GM12878 (cell line): ENCODE results near the gene RAB3B. TPM values are rescaled to one million over a fixed set of nuclear protein-coding genes. Genes with fewer than 3 reads are reported as not detected.

Experiments used
- BMI1 ChIP-seq: fragments of 450-650 bp; IDR thresholded peaks from 2 replicates; pipeline ENCODE4 v1.6.1; 2016; ENCODE audit warnings: mild to moderate bottlenecking, moderate library complexity, borderline replicate concordance
- CREB1 ChIP-seq: IDR thresholded peaks from 2 replicates; pipeline ENCODE4 v1.6.1; 2012; ENCODE audit warnings: low read depth, mild to moderate bottlenecking, inconsistent platforms
- JUND ChIP-seq: IDR thresholded peaks from 2 replicates; pipeline ENCODE4 v1.6.1; 2012; ENCODE audit warnings: low read depth, mild to moderate bottlenecking, low read length, improper control_type of control experiment, moderate library complexity
- polyA plus RNA-seq, 11 experiments: library from polyadenylated mRNA; depleted of rRNA in 4 of 11; unstranded in 6 of 11; stranded (reverse) in 5 of 11; fragments of >200 nt; fragmentation: Nextera tagmentation in 4 of 11; fragmentation: Illumina TruSeq in 1 of 11; extraction: Ambion mirVana in 4 of 11; extraction: Trizol in 1 of 11; gene quantifications; 1 replicate in 1 of 11; 2 replicates in 10 of 11; pipeline versions ENCODE4 v1.2.1 to v1.2.3, GENCODE V29; 2011 to 2016; ENCODE audit warnings: inconsistent platforms in 2 of 11, missing spikeins in 2 of 11, low read depth in 1 of 11
- small RNA-seq: library from RNA; depleted of rRNA; stranded (forward); fragments of <200 nt; gene quantifications from one replicate; pipeline ENCODE3, GENCODE V24; 2014
- total RNA-seq, 4 experiments: library from RNA; depleted of rRNA in 3 of 4; stranded (reverse); fragments of >200 nt in 3 of 4; fragmentation: Illumina TruSeq in 1 of 4; extraction: Trizol in 1 of 4; gene quantifications; 2 replicates each; pipeline versions ENCODE4 v1.2.1 to v1.2.3, GENCODE V29; 2013 to 2021

Gene RAB3B
- total and polyA plus RNA-seq, 10 of the 15 experiments (the other 5 are each of a cell fraction or from before 2014, with no cell fraction given): 0.05 to 0.32 (median 0.24) TPM

- no peak for TF ChIP-seq BMI1
- TF ChIP-seq JUND: no peak
- no peak for TF ChIP-seq CREB1
Observed at GRCh38 chr1:51858892-51859291, 131.6 kb downstream of the RAB3B start (continued).

Small RNA genes lying within 50 kb of the gene (small RNA-seq; reads per million reads assigned to genes)
- not detected for gene RN7SL290P
- 0.82 reads per million, percentile 25 among the genes with 10 or more reads in this experiment for gene RNA5SP48

Other genes with a start within 250 kb of the RAB3B start
- gene NRDC, start 112.0 kb downstream of the RAB3B start, total RNA-seq (2014; rRNA removed): 50.9 and 55.6 TPM in 2 replicates
- 65.5 and 67.8 TPM in 2 replicates for gene NRDC, start 112.0 kb downstream of the RAB3B start, total RNA-seq (2014; rRNA removed; fragmentation: Illumina TruSeq; extraction: Trizol)
- gene NRDC, start 112.0 kb downstream of the RAB3B start, total RNA-seq (2021): 101 and 106 TPM in 2 replicates
- gene NRDC, start 112.0 kb downstream of the RAB3B start, polyA plus RNA-seq (2011; rRNA removed): 134 and 171 TPM in 2 replicates
- 116 and 148 TPM in 2 replicates for gene NRDC, start 112.0 kb downstream of the RAB3B start, polyA plus RNA-seq (2014; fragmentation: Illumina TruSeq; extraction: Trizol)
- 10 to 100 TPM; 50.1 to 59.3 TPM for gene NRDC, start 112.0 kb downstream of the RAB3B start, polyA plus RNA-seq (2014; fragmentation: Nextera tagmentation; extraction: Ambion mirVana)
- 75.6 and 80.3 TPM in 2 replicates for gene NRDC, start 112.0 kb downstream of the RAB3B start, polyA plus RNA-seq (2014; rRNA removed)
- gene NRDC, start 112.0 kb downstream of the RAB3B start, polyA plus RNA-seq (2016; fragmentation: Nextera tagmentation; extraction: Ambion mirVana): 100 to 1,000 TPM; 121 to 123 TPM
- 14.8 and 17.2 TPM in 2 replicates for gene KTI12, start 43.1 kb upstream of the RAB3B start, total RNA-seq (2014; rRNA removed)
- gene KTI12, start 43.1 kb upstream of the RAB3B start, total RNA-seq (2014; rRNA removed; fragmentation: Illumina TruSeq; extraction: Trizol): 7.3 and 7.8 TPM in 2 replicates
- 18.5 and 20.4 TPM in 2 replicates for gene KTI12, start 43.1 kb upstream of the RAB3B start, total RNA-seq (2021)
- gene KTI12, start 43.1 kb upstream of the RAB3B start, polyA plus RNA-seq (2011; rRNA removed): 15.4 and 18.0 TPM in 2 replicates
- 6.3 and 9.3 TPM in 2 replicates for gene KTI12, start 43.1 kb upstream of the RAB3B start, polyA plus RNA-seq (2014; fragmentation: Illumina TruSeq; extraction: Trizol)
- 1 to 10 TPM; 2.7 to 6.7 TPM for gene KTI12, start 43.1 kb upstream of the RAB3B start, polyA plus RNA-seq (2014; fragmentation: Nextera tagmentation; extraction: Ambion mirVana)
- 22.1 and 22.9 TPM in 2 replicates for gene KTI12, start 43.1 kb upstream of the RAB3B start, polyA plus RNA-seq (2014; rRNA removed)
- gene KTI12, start 43.1 kb upstream of the RAB3B start, polyA plus RNA-seq (2016; fragmentation: Nextera tagmentation; extraction: Ambion mirVana): 10 to 100 TPM; 25.7 to 32.4 TPM
- gene TXNDC12, start 64.5 kb upstream of the RAB3B start, total RNA-seq (2014; rRNA removed): 18.2 and 20.3 TPM in 2 replicates
- 12.5 and 14.6 TPM in 2 replicates for gene TXNDC12, start 64.5 kb upstream of the RAB3B start, total RNA-seq (2014; rRNA removed; fragmentation: Illumina TruSeq; extraction: Trizol)
- 27.4 and 29.8 TPM in 2 replicates for gene TXNDC12, start 64.5 kb upstream of the RAB3B start, total RNA-seq (2021)
- 29.9 and 35.5 TPM in 2 replicates for gene TXNDC12, start 64.5 kb upstream of the RAB3B start, polyA plus RNA-seq (2011; rRNA removed)
- gene TXNDC12, start 64.5 kb upstream of the RAB3B start, polyA plus RNA-seq (2014; fragmentation: Illumina TruSeq; extraction: Trizol): 13.2 and 14.2 TPM in 2 replicates
- 10 to 100 TPM in 1 of 2 experiments, 1 to 10 TPM in 1; 6.7 to 16.6 TPM for gene TXNDC12, start 64.5 kb upstream of the RAB3B start, polyA plus RNA-seq (2014; fragmentation: Nextera tagmentation; extraction: Ambion mirVana)
- gene TXNDC12, start 64.5 kb upstream of the RAB3B start, polyA plus RNA-seq (2014; rRNA removed): 15.6 and 17.2 TPM in 2 replicates
- 10 to 100 TPM; 40.3 to 41.7 TPM for gene TXNDC12, start 64.5 kb upstream of the RAB3B start, polyA plus RNA-seq (2016; fragmentation: Nextera tagmentation; extraction: Ambion mirVana)
- gene BTF3L4, start 65.6 kb upstream of the RAB3B start, total RNA-seq (2014; rRNA removed): 25.0 and 37.9 TPM in 2 replicates
- 55.3 and 58.2 TPM in 2 replicates for gene BTF3L4, start 65.6 kb upstream of the RAB3B start, total RNA-seq (2014; rRNA removed; fragmentation: Illumina TruSeq; extraction: Trizol)
- 36.3 and 36.6 TPM in 2 replicates for gene BTF3L4, start 65.6 kb upstream of the RAB3B start, total RNA-seq (2021)
- gene BTF3L4, start 65.6 kb upstream of the RAB3B start, polyA plus RNA-seq (2011; rRNA removed): 73.6 and 119 TPM in 2 replicates
- gene BTF3L4, start 65.6 kb upstream of the RAB3B start, polyA plus RNA-seq (2014; fragmentation: Illumina TruSeq; extraction: Trizol): 76.3 and 91.5 TPM in 2 replicates
- gene BTF3L4, start 65.6 kb upstream of the RAB3B start, polyA plus RNA-seq (2014; fragmentation: Nextera tagmentation; extraction: Ambion mirVana): 10 to 100 TPM; 61.1 to 72.7 TPM
- gene BTF3L4, start 65.6 kb upstream of the RAB3B start, polyA plus RNA-seq (2014; rRNA removed): 39.9 and 48.8 TPM in 2 replicates
- 10 to 100 TPM; 72.4 to 76.9 TPM for gene BTF3L4, start 65.6 kb upstream of the RAB3B start, polyA plus RNA-seq (2016; fragmentation: Nextera tagmentation; extraction: Ambion mirVana)
- 5.1 and 5.3 TPM in 2 replicates for gene ZFYVE9, start 151.4 kb upstream of the RAB3B start, total RNA-seq (2014; rRNA removed)
- 6.8 and 6.9 TPM in 2 replicates for gene ZFYVE9, start 151.4 kb upstream of the RAB3B start, total RNA-seq (2014; rRNA removed; fragmentation: Illumina TruSeq; extraction: Trizol)
- gene ZFYVE9, start 151.4 kb upstream of the RAB3B start, total RNA-seq (2021): 4.5 and 5.1 TPM in 2 replicates
- 0.41 and 0.42 TPM in 2 replicates for gene ZFYVE9, start 151.4 kb upstream of the RAB3B start, polyA plus RNA-seq (2011; rRNA removed)
- 4.7 and 6.5 TPM in 2 replicates for gene ZFYVE9, start 151.4 kb upstream of the RAB3B start, polyA plus RNA-seq (2014; fragmentation: Illumina TruSeq; extraction: Trizol)
- under 1 TPM; 0.26 to 0.47 TPM for gene ZFYVE9, start 151.4 kb upstream of the RAB3B start, polyA plus RNA-seq (2014; fragmentation: Nextera tagmentation; extraction: Ambion mirVana)
- gene ZFYVE9, start 151.4 kb upstream of the RAB3B start, polyA plus RNA-seq (2014; rRNA removed): 2.5 and 2.6 TPM in 2 replicates
- gene ZFYVE9, start 151.4 kb upstream of the RAB3B start, polyA plus RNA-seq (2016; fragmentation: Nextera tagmentation; extraction: Ambion mirVana): 1 to 10 TPM; 1.2 to 1.9 TPM